DMS79 (cell line): ENCODE results near the gene ZNF2.
A peak's percentile ranks its signal among the peaks of the same experiment; 100 is the strongest.

Experiments
- DNase-seq: peaks from one replicate; lab custom pipeline; 2025; lab: John Stamatoyannopoulos, UW

Gene ZNF2

GRCh38 chr2:95206096-95206495 lies 40.5 kb downstream of the ZNF2 start:
- DNase-seq = no peak

- DNase-seq = peak; percentile 89
Measured at GRCh38 chr2:95207111-95207961, 41.7 kb downstream of the ZNF2 start, which contains the start of gene ZNF892. ZNF892 (plus strand) TSS chr2:95207521; CDS start chr2:95207816, 295 bp downstream.

- DNase-seq = no peak
Measured at GRCh38 chr2:95208106-95208505, 42.5 kb downstream of the ZNF2 start.

- no peak for DNase-seq
Measured at GRCh38 chr2:95215018-95215612, 49.5 kb downstream of the ZNF2 start.

GRCh38 chr2:95220449-95220848 lies 54.8 kb downstream of the ZNF2 start:
- DNase-seq = no peak

- no peak for DNase-seq
Measured at GRCh38 chr2:95225658-95226057, 60.0 kb downstream of the ZNF2 start.

- peak; percentile 68 for DNase-seq
Measured at GRCh38 chr2:95231723-95232122, 66.1 kb downstream of the ZNF2 start.

GRCh38 chr2:95232232-95232631 lies 66.6 kb downstream of the ZNF2 start:
- no peak for DNase-seq
